Stimulated activated CD4-positive, alpha-beta T cell treated with anti-CD3 and anti-CD28 coated beads, Interleukin-1b, Interleukin-23, amount 100 ng/mL, for 48 hours (primary cell): ENCODE data around the gene TLE3.

Experiments used
- DNase-seq: peaks from one replicate; pipeline ENCODE4 v3.0.0-alpha.2; 2020

Gene TLE3

GRCh38 chr15:70082281-70082900 is 15.3 kb downstream of the TLE3 start:
- DNase-seq, result no peak

GRCh38 chr15:70081612-70082011 is 16.1 kb downstream of the TLE3 start:
- DNase-seq, result no peak

DNA sequence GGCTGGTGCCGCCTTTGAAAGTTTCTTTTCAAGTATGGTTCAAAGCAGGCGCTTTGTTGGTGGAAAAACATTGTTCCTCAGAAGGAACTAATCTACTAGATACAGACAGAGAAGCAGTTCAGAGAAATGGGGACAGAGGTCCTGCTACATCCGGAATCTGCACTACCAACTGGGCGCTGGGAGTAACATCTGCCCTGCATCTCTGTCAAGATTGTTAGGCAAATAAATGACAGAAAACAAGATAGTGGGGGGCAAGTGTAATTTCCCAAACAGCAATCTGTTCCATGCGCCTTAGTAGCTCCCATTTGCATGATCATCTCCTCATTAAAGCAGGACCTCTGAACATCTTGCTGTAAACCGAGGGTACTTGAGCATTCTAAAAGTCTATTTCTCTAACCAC is 17.4 kb downstream of the TLE3 start:
- DNase-seq, result no peak

GRCh38 chr15:70079888-70080287 is 17.8 kb downstream of the TLE3 start:
- DNase-seq, result no peak

GRCh38 chr15:70078578-70079417 is 18.9 kb downstream of the TLE3 start:
- DNase-seq, result no peak

GRCh38 chr15:70077188-70078147 is 20.2 kb downstream of the TLE3 start:
- DNase-seq, result no peak

DNA sequence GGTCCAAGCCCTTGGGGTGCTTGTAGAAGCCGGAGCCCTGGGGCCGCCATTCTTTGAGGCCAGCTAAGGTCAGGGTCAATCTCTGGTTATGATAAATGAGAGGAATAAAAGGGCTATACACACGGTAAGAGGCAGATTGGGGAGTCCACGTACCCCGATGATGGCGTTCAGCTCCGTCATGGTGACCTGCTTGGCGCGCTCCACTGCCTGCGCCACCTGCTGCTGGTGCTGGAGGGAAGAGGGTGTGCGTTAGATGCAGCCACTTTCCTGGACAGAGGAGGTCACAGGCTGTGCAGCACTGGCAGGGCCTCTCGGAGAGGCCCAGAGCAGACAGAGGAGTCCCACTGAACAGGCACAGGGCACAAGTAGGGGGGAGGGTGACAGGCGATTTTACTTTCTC is 23.3 kb downstream of the TLE3 start:
- DNase-seq, result no peak

DNA sequence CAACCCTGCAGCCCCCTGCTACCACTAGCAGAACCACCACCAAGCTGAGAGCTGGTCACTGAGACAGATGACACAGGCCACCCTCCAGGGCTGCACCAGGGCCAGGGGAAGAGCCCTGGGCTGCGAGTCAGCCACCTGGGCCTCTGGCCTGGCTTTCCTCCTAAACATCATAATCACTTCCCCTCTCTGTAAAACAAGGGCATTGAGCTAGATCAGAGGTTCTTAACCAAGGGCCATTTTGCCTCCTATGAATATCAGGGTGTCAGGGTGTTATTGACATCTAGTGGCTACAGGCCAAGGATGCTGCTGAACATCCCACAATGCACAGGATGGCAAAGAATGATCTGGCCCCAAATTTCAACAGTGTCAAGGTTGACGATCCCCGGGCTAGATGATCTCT is 25.2 kb downstream of the TLE3 start:
- DNase-seq, result no peak

DNA sequence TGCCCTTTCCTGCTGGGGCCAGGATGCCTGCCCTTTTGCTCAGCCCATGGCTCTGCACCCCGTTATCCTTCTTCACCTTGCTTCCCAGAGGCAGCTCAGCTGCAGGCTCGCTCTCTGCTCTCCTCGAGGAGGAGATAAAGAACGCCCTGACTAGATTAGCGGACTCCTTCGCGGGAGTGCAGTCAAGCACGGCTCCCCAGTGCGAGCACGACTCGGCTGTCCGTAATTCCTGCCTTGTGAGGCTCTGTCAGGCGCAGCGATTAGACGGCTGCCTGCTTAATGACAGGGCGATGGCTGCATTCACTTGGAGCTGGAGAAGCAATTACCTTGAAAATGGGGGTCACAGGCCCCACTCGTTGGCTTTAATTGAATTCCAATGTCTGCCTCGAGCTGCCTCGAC is 25.9 kb downstream of the TLE3 start:
- no peak for DNase-seq

DNA sequence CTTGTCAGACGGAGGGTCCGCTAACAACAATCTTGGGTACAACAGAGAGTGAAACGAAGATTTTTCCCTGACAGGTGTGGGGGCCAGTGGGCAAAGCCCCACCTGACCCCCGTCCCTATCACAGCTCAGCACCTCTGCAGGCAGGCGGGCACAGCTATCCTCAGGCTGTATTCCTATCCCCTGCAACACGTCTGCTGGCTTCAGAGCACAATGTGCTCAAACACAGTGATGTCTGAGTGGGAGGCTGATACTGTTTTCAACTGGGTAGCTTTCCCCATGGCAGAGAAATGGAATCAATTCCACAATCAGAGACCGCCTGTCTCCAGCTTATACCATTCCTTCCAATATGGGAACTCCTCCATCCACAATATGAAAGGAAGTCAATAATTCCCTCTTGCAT is 28.0 kb downstream of the TLE3 start:
- no peak for DNase-seq

- no peak for DNase-seq
These were observed 28.7 kb downstream of the TLE3 start for GRCh38 chr15:70068783-70069565.

DNA sequence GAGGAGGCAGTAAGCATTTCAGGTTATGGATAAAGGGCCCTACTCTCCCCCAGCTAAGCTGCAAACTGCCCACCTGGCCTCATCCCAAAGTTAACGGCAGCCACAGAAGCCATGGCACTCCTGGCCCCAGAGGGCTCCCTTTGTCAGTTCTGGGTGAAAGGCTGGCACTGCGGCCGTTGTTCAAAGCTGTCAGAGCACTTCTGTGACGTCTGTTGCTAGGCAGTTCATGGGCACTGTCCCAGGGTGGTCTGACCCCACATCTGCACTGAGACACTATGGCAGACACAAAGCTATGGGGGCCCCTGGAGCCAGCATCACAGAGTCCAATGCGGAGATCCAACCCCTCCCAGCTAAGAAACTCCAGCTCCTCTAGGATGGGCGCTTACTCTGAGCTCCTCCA is 30.0 kb downstream of the TLE3 start:
- DNase-seq, result no peak

DNA sequence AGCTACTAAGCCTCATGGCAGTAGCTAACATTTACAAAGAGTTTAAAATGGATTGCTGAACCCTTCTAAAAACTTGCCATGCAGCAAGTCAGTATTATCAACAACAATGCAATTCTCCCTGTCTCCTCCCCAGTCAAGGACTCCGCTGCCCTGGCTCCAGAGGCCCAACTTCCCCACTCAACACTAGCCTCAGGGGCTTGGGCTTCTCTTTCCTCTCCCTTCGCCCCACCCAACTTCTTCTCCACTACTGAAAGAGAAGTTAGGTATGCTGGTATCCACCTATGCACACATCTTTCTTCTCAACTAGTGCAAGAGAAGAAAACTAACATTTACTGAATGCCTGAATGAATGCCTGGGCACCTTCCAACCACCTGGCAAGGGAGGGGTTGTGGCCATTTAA is 30.7 kb downstream of the TLE3 start:
- DNase-seq, result no peak

GRCh38 chr15:70066447-70066846 is 31.3 kb downstream of the TLE3 start:
- no peak for DNase-seq

- DNase-seq, result no peak
These were observed 31.7 kb downstream of the TLE3 start for GRCh38 chr15:70066004-70066403.

DNA sequence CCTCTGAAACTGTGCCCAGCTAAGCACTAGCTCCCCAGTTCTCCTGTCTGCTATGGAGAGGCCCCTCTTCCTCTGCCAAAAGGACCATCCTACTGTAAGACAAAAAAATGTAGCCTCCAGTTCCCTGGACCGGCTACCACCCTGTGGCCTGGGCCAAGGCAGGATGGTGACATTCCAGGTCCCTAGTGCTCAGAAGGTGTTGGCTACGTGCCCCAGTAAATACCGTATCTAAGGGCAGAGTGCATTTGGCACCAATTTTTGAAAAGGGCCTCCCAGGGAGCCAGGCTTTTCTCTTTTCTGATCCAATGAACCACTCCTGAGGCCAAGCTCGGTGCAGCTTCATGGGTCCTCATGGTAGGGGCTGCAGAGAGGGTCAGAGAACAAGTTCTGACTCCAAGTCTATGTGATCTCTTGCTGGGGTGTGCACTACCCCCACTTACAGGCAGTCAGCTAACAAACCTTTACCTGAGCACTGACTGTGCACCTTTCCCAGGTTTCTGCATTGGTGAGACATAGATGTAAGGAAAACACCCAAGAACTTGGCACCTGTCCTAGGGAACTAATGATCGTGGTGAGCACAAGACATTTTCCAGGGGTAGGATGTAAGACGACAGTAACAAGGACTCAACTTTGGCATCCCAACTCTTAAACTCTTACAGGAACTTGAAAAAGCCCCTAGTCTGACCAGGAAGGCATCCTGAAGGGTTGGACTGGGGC is 32.6 kb downstream of the TLE3 start:
- DNase-seq, result no peak

DNA sequence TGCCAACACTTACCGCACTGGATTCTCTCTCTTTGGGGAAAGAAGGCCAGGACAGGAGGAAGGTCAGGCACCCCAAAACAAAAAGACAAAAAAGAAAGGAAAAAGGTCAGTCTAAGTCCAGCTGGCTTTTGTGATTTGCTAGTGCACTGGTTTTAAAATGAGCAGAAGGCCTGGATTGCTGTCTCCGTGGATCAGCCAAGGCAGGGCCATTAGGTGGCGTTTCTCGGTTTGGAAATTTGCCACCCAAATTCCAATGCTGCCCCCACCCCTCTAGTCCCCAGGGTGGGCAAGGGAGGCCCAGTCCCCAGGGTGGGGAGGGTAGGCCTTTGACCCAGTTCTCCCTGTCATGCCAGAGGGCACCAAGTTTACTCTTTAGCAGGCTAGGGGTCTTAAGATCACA is 33.3 kb downstream of the TLE3 start:
- DNase-seq, result no peak

DNA sequence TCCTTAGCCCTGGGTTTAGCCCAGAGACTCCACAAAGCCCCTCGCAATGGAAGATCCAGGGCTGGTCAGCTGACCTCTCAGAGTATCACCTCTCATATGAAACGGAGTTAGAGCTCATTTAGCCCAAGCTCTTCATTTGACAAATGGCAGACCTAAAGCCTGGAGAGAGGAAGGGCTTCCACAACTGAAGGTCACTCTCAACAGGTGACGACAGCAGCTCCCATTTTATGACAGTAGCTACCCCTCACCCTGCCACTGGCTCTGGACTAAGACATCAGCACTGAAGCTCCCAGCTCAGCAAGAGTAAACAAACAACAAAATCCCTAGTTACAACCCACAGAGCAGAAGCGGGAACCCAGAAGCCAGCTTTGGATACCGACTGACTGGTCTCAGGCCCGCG is 33.7 kb downstream of the TLE3 start:
- DNase-seq, result no peak

GRCh38 chr15:70063261-70063925 is 34.3 kb downstream of the TLE3 start:
- DNase-seq, result no peak

DNA sequence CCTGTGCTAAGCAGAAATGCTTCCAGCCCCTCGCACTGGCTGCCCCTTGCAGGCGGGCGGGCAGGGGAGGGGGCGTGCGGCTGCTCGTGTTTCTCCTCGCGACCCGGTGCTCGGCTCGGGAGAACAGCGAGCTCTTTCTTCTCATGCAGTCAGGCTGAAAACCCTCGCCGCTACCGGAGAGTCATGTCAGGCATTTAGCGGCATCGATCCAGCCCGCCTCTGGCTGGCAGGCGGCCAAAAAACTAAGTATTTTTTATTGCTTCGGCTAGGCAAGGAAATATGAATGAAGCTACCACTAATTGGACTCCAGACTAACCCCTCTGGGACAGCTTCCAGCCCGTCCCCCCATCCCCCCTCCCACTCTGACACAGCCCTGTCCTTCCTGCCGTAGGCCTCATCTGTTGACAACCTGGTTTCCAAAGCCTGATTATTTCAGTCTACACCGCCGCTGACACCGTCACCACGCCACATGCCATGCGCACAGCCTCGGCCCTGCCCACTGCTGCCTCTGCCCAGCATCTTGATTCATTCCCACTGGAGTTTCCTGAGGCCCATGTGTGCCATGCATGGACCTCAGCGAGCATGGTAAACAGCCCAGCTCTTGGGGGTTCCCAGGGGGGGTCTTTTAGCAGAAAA is 35.3 kb downstream of the TLE3 start:
- DNase-seq, result no peak

- no peak for DNase-seq
These were observed 35.9 kb downstream of the TLE3 start for GRCh38 chr15:70061696-70062270.
